Testis (tissue), 2 donors: Measurements from ENCODE around the gene CTNNA1.

Experiments
- CTCF ChIP-seq, 3 experiments: fragments of 450-650 bp in 2 of 3; fragments of 200-600 bp in 1 of 3; sonication (generic) in 1 of 3; IDR thresholded peaks; one replicate each; pipeline ENCODE4 v1.5.1; 2016 to 2019; ENCODE audit warnings: antibody characterized with exemption in 3 of 3, mild to moderate bottlenecking in 2 of 3, moderate library complexity in 1 of 3
- POLR2A ChIP-seq: fragments of 450-650 bp; IDR thresholded peaks from one replicate; pipeline ENCODE4 v1.6.1; 2017; ENCODE audit warnings: antibody characterized with exemption, mild to moderate bottlenecking, moderate library complexity

DNA sequence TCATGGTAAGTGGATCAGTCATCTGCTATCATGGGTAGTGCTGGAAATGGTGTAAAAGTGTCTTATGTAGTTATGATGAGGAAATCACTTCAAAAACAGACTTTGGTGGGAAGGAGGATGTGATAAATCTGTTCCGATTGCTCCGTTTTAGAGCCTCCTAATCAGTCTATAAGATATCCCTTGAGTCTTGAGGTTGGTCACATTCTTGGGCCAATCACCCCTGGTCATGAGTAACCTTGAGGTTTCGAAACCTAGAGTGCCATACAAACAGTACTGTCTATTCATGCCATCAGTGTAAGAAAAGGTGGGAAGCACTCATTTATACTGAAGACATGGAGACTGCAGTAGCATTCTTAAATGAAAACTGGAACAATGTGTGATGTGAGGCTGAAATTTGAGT lies 76.1 kb downstream of the CTNNA1 start:
- no peak for TF ChIP-seq CTCF (IDR thresholded peaks at IDR 0.05)
- no peak for TF ChIP-seq POLR2A
